Upper lobe of right lung (tissue), 1 donor: Measurements from ENCODE around the gene POLN. TPM values are rescaled to one million over a fixed set of nuclear protein-coding genes. Genes with fewer than 3 reads are reported as not detected.

Source experiments
- ATAC-seq: fragments of 200-7000 bp; cut with Tn5 transposase; one replicate; pipeline ENCODE4 v1.9.1; 2020; ENCODE audit warnings: mild to moderate bottlenecking, moderate library complexity
- DNase-seq: peaks from one replicate; pipeline ENCODE4 v3.0.0-alpha.2; 2020
- H3K27ac ChIP-seq: fragments of 200-600 bp; one replicate; pipeline ENCODE4 v1.8.0; 2022
- H3K27me3 ChIP-seq: fragments of 200-600 bp; one replicate; pipeline ENCODE4 v1.8.0; 2022; ENCODE audit warnings: mild to moderate bottlenecking
- H3K36me3 ChIP-seq: fragments of 200-600 bp; one replicate; pipeline ENCODE4 v1.8.0; 2022
- H3K4me1 ChIP-seq: fragments of 200-600 bp; one replicate; pipeline ENCODE4 v1.8.0; 2022
- H3K4me3 ChIP-seq: fragments of 200-600 bp; one replicate; pipeline ENCODE4 v1.8.0; 2022; ENCODE audit warnings: mild to moderate bottlenecking
- H3K9me3 ChIP-seq: fragments of 200-600 bp; one replicate; pipeline ENCODE4 v1.8.0; 2022
- CTCF ChIP-seq: fragments of 200-600 bp; IDR thresholded peaks from one replicate; pipeline ENCODE4 v1.8.0; 2022; ENCODE audit warnings: antibody characterized with exemption
- intact Hi-C: fragments of 100-400 bp; cut with DNase I; formaldehyde crosslinking; loops from one replicate; pipeline ENCODE4 v1.11.0; 2022
- total RNA-seq: library from RNA; stranded (reverse); fragmentation: NEBNext Ultra II Directional; extraction: Animal tissue kit (Norgen Biotek cat#: 25700); gene quantifications from one replicate; pipeline ENCODE4 v1.2.1, GENCODE V29; 2021
- donor health status: DM: no; HTN: yes; CAD: no; lungs with severe emphysema.

POLN gene
- total RNA-seq, 1 donor from 2014 or later, result 2.7 TPM

GRCh38 chr4:2127609-2128332, 114.2 kb downstream of the POLN start:
- Histone ChIP-seq H3K9me3 (peaks cover 11% of the 10 kb centered on the region), H3K4me1 (no peaks in the 10 kb centered on the region), H3K4me3 (no peak overlapping the region), H3K27ac (no peak overlapping the region), H3K27me3 (no peaks in the 10 kb centered on the region), H3K36me3 (no peaks in the 10 kb centered on the region)
- intact Hi-C loops, result no loop called here
- no peak for ATAC-seq
- no peak for TF ChIP-seq CTCF
- no peak for DNase-seq

DNA sequence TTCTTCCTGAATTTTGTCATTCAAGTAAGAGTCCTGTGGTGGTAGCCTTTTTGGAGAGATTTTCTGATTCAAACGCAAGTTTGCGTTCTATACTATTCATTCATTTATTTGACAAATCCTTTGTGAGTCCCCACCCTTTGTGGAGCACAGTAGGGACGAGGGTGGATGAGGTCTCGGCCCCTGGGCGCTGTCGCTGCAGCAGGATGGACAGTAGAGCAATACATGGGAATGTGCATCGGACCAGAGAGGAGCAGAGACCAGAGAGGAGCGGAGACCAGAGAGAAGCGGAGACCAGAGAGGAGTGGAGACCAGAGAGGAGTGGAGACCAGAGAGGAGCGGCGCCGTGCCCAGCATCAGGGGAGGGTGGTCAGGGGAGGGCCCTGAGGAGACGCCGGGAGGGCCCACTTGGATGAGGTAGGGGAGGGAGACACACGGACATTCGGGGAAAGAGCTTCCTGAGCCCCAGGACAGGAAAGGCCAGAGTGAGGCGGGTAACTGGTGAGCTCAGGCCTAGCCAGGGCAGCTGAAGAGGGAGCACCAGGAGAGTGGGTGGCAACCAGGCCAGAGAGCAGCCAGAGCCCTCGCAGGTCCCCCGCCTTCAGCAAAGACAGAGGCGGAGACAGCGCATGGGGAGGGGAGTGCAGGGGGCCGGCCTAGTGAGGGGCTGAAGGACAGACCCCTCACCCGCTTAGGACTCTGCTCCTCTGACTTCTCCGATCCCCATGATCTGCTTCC, 115.4 kb downstream of the POLN start:
- no peaks in the 10 kb centered on the region for H3K9me3 ChIP-seq
- H3K4me1 ChIP-seq, result no peaks in the 10 kb centered on the region
- intact Hi-C loops, result no loop called here
- no peak overlapping the region for H3K27ac ChIP-seq
- ATAC-seq (peak; percentile 9), DNase-seq (no peak)
- H3K36me3 ChIP-seq, result no peaks in the 10 kb centered on the region
- no peak overlapping the region for H3K4me3 ChIP-seq
- no peaks in the 10 kb centered on the region for H3K27me3 ChIP-seq
- no peak for TF ChIP-seq CTCF

GRCh38 chr4:2125831-2126230, 116.1 kb downstream of the POLN start:
- ATAC-seq (no peak), DNase-seq (no peak)
- no peak for TF ChIP-seq CTCF
- H3K27me3 ChIP-seq, result no peaks in the 10 kb centered on the region
- no peak overlapping the region for H3K4me3 ChIP-seq
- no peaks in the 10 kb centered on the region for H3K36me3 ChIP-seq
- intact Hi-C loops, result no loop called here
- H3K27ac ChIP-seq, result no peak overlapping the region
- H3K4me1 ChIP-seq, result no peaks in the 10 kb centered on the region
- H3K9me3 ChIP-seq, result no peaks in the 10 kb centered on the region

DNA sequence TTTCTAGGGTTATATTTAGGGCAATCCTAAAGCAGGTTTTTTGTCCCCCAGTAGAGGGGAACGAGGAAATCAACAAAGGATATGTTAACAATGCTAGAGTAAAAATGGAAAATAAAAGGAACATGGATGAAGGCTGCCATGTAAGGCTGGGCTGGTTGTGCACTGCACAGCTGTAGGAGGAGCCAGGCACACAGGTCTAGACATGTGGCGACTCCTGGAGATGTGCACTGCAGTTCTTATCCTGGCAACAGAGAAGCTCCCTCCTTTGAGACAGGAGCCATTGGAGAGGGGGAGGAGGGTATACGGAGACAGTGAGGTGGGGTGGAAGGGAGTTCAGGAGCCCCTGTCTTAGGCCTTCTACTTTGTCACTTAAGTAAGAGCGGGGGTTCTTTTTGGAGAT, 116.9 kb downstream of the POLN start:
- H3K9me3 ChIP-seq, result no peaks in the 10 kb centered on the region
- ATAC-seq (no peak), DNase-seq (no peak)
- no peaks in the 10 kb centered on the region for H3K27me3 ChIP-seq
- no peak overlapping the region for H3K4me3 ChIP-seq
- no peak for TF ChIP-seq CTCF
- H3K36me3 ChIP-seq, result no peaks in the 10 kb centered on the region
- no peaks in the 10 kb centered on the region for H3K4me1 ChIP-seq
- intact Hi-C loops, result no loop called here
- no peak overlapping the region for H3K27ac ChIP-seq

DNA sequence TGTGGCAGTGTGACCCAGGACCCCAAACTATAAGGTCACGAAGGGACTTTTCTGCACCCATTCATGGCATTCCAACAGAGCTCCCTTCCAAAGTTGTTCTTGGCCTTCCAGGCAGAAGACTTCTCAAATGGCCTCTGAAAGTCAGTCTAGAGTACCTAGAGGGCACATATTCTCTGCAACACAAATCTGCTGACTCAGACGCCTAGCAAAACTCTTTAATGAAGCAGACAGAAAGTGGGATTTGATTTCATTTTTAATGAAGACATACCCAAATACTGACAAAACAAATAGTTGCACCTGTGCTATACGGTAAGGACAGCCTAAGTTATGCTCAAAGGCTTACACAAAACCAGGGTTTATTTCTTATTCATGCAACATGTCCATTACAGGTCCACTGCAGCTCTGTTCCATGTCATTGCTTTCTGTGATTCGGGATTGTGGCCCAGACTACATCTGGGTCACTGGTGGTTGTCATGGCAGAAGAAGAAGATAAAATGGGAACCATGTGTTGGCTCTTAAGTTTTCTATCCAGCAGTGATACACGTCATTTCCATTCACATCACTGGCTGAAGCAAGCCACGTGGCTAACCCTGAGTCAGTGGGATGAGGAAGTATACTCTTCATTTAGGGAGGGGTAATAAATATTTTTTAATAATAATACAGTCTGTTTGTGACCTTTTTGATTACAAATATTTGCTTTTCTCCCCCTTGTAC, 125.1 kb downstream of the POLN start:
- Histone ChIP-seq H3K4me1 (no peaks in the 10 kb centered on the region), H3K27me3 (no peaks in the 10 kb centered on the region), H3K4me3 (no peak overlapping the region), H3K36me3 (no peaks in the 10 kb centered on the region), H3K9me3 (no peaks in the 10 kb centered on the region), H3K27ac (no peak overlapping the region)
- no peak for TF ChIP-seq CTCF
- ATAC-seq (no peak), DNase-seq (no peak)
- intact Hi-C loops, result no loop called here
